C4-2B (cell line): ENCODE results near the gene SEC63.
"Not testable (repeated sequence)": the region's sequence is repeated elsewhere in the genome, so short reads cannot be mapped to it uniquely, and the experiment has no call there.

Experiments used
- CTCF ChIP-seq: fragments of 450-650 bp; conservative IDR thresholded peaks from 2 replicates; pipeline ENCODE4 v1.5.1; 2017; ENCODE audit warnings: mild to moderate bottlenecking
- ZFX ChIP-seq: fragments of 450-650 bp; IDR thresholded peaks from 2 replicates; pipeline ENCODE4 v1.6.1; 2017

- not testable (repeated sequence) for TF ChIP-seq ZFX, CTCF
Observed at GRCh38 chr6:107860963-107861362, 97.0 kb downstream of the SEC63 start.
